GM12878 (cell line): Measurements from ENCODE around the gene MT1X.

Experiments used
- HDAC6 ChIP-seq: fragments of 200-600 bp; sonication (generic); IDR thresholded peaks from one replicate; pipeline ENCODE4 v1.8.0; 2017; ENCODE audit warnings: antibody characterized with exemption; ENCODE audit not compliant: unreplicated experiment
- TCF12 ChIP-seq: IDR thresholded peaks from 2 replicates; pipeline ENCODE4 v1.6.1; 2011; ENCODE audit warnings: low read depth, mild to moderate bottlenecking, low read length
- TF ChIP-seq, protein P1 (sequence below): IDR thresholded peaks from 2 replicates; pipeline ENCODE4 v1.6.1; 2012; ENCODE audit warnings: low read depth, low read length, improper control_type of control experiment
- TF ChIP-seq, protein P2 (sequence below), 3 experiments: IDR thresholded peaks in 2 of 3; conservative IDR thresholded peaks in 1 of 3; 2 replicates each; pipeline ENCODE4 v1.5.1; 2011; ENCODE audit warnings: low read depth in 3 of 3, low read length in 3 of 3, mild to moderate bottlenecking in 3 of 3, control low read depth in 2 of 3, moderate library complexity in 2 of 3, inconsistent platforms in 1 of 3, mixed read lengths in 1 of 3; ENCODE audit not compliant: control insufficient read depth in 2 of 3, insufficient read depth in 1 of 3; ENCODE audit errors: extremely low read depth in 1 of 3
- TF ChIP-seq, protein P3 (sequence below): fragments of 450-650 bp; IDR thresholded peaks from 2 replicates; pipeline ENCODE4 v1.6.1; 2017; ENCODE audit warnings: low read depth, mild to moderate bottlenecking, moderate library complexity
- TF ChIP-seq, protein P4 (sequence below): IDR thresholded peaks from 2 replicates; pipeline ENCODE4 v1.6.1; 2012; ENCODE audit warnings: low read depth, low read length, improper control_type of control experiment

DNA sequence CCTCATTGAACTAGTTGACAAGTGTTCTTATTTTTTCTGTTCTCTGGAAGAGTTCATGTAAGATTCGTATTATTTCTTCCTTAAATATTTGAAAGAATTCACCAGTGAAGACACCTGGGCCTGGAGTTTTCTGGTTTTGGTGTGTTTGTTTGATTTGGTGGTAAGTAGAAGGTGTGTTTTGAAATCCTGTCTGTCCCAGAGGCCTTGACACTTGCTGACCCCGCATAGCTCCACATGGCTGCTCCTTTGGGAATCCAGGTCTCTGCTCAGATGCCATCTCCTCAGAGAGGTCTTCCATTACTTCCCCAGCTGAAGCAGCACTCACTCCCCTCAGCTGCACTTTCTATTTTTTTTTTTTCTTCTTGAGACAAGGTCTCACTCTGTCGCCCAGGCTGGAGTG lies 41.9 kb downstream of the MT1X start:
- TF ChIP-seq, protein P1, sequence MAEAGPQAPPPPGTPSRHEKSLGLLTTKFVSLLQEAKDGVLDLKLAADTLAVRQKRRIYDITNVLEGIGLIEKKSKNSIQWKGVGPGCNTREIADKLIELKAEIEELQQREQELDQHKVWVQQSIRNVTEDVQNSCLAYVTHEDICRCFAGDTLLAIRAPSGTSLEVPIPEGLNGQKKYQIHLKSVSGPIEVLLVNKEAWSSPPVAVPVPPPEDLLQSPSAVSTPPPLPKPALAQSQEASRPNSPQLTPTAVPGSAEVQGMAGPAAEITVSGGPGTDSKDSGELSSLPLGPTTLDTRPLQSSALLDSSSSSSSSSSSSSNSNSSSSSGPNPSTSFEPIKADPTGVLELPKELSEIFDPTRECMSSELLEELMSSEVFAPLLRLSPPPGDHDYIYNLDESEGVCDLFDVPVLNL: no peak
- TF ChIP-seq, protein P2, sequence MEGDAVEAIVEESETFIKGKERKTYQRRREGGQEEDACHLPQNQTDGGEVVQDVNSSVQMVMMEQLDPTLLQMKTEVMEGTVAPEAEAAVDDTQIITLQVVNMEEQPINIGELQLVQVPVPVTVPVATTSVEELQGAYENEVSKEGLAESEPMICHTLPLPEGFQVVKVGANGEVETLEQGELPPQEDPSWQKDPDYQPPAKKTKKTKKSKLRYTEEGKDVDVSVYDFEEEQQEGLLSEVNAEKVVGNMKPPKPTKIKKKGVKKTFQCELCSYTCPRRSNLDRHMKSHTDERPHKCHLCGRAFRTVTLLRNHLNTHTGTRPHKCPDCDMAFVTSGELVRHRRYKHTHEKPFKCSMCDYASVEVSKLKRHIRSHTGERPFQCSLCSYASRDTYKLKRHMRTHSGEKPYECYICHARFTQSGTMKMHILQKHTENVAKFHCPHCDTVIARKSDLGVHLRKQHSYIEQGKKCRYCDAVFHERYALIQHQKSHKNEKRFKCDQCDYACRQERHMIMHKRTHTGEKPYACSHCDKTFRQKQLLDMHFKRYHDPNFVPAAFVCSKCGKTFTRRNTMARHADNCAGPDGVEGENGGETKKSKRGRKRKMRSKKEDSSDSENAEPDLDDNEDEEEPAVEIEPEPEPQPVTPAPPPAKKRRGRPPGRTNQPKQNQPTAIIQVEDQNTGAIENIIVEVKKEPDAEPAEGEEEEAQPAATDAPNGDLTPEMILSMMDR (IDR thresholded peaks at IDR 0.05 in 2 of 3, conservative IDR thresholded peaks at IDR 0.05 in 1 of 3; ENCODE audit: control insufficient read depth in 2 of 3, extremely low read depth in 1 of 3, insufficient read depth in 1 of 3, low read depth in 3 of 3, low read length in 3 of 3): no peak
- TF ChIP-seq TCF12 (no peak), HDAC6 (no peak)
- TF ChIP-seq, protein P3, sequence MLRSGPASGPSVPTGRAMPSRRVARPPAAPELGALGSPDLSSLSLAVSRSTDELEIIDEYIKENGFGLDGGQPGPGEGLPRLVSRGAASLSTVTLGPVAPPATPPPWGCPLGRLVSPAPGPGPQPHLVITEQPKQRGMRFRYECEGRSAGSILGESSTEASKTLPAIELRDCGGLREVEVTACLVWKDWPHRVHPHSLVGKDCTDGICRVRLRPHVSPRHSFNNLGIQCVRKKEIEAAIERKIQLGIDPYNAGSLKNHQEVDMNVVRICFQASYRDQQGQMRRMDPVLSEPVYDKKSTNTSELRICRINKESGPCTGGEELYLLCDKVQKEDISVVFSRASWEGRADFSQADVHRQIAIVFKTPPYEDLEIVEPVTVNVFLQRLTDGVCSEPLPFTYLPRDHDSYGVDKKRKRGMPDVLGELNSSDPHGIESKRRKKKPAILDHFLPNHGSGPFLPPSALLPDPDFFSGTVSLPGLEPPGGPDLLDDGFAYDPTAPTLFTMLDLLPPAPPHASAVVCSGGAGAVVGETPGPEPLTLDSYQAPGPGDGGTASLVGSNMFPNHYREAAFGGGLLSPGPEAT: no peak
- TF ChIP-seq, protein P4, sequence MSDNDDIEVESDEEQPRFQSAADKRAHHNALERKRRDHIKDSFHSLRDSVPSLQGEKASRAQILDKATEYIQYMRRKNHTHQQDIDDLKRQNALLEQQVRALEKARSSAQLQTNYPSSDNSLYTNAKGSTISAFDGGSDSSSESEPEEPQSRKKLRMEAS: no peak
